Measurements from ENCODE around the gene EFTUD2. TPM values are rescaled to one million over a fixed set of nuclear protein-coding genes. Genes with fewer than 3 reads are reported as not detected.
A peak's percentile ranks its signal among the peaks of the same experiment; 100 is the strongest.

Gene EFTUD2
- total RNA-seq, 1 donor from 2014 or later = 192 TPM

DNA sequence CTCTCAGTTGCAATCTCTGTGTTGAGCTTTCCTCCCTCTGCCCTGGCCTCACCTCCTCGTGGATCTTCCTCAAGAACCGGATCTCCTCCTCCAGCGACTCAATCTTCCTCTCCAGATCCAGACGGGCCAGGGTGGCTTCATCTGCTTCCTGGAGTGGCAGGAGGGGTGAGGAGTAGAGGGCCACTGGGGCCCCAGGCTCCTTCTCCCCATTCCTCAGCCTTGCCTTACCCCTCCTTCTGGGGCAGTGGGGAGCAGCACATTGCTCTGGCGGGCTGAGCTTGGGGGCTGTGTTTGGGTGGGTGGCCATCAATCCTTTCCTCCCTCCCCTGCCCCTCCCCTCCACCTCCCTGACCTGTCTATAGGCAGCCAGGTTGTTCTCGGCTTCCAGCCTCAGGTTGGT is 14.4 kb upstream of the EFTUD2 start:
- Mint-ChIP-seq H3K36me3 (ENCODE audit: low read depth) (no peaks in the 10 kb centered on the region), H3K9me3 (no peaks in the 10 kb centered on the region), H3K27me3 (peaks cover 34% of the 10 kb centered on the region), H3K4me3 (no peak overlapping the region), H3K27ac (no peak overlapping the region), H3K4me1 (peaks cover 13% of the 10 kb centered on the region)
- no peak for DNase-seq
- TF ChIP-seq, protein P1, sequence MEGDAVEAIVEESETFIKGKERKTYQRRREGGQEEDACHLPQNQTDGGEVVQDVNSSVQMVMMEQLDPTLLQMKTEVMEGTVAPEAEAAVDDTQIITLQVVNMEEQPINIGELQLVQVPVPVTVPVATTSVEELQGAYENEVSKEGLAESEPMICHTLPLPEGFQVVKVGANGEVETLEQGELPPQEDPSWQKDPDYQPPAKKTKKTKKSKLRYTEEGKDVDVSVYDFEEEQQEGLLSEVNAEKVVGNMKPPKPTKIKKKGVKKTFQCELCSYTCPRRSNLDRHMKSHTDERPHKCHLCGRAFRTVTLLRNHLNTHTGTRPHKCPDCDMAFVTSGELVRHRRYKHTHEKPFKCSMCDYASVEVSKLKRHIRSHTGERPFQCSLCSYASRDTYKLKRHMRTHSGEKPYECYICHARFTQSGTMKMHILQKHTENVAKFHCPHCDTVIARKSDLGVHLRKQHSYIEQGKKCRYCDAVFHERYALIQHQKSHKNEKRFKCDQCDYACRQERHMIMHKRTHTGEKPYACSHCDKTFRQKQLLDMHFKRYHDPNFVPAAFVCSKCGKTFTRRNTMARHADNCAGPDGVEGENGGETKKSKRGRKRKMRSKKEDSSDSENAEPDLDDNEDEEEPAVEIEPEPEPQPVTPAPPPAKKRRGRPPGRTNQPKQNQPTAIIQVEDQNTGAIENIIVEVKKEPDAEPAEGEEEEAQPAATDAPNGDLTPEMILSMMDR (IDR thresholded peaks at IDR 0.05) = no peak
- intact Hi-C loops (cut with micrococcal nuclease) = no loop called here
- ATAC-seq (ENCODE audit: low read depth) = no peak
- ChIA-PET POLR2A (interaction anchor here (0.6 kb wide), 1 partner anchor 109 kb away, joined by 6 read pairs; no protein-coding TSS in a partner anchor), CTCF (interaction anchor here (1.2 kb wide), 1 partner anchor 185 kb away, joined by 4 read pairs; no protein-coding TSS in a partner anchor)

DNA sequence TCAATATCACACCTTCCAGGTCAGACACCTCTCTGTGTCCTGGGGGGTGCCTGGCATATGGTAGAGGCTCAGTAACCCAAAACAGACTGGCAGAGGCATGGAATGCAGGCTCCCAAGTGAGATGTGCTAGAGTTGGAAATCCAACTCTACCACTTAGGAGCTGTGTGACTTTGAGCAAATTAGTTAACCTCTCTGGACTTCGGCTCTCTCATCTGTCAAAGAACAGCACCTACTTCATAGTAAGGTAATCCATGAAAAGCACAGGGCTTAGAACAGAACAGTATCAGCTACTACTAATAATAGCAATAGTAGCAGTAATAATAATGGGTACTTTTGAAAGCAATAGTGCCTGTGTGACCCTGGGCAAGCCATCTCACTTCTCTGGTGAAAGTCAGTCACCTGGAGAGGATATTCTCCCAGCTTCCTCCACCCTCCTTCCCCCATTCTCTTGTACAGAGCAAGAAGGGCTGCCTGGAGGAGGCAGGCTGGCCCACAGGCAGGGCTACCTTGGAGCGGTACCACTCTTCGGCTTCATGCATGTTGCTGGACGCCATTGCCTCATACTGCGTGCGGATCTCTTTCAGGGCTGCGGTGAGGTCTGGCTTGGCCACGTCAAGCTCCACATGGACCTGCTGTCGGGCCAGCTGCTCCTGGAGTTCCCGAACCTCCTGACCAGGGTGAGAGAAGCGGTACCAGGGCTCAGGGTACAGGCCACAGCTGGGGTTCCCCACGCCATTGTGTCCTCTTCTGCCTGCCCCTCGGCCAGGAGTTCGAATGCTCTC is 13.7 kb upstream of the EFTUD2 start:
- intact Hi-C loops (cut with micrococcal nuclease) = no loop called here
- peaks cover 34% of the 10 kb centered on the region for H3K27me3 Mint-ChIP-seq
- no peak overlapping the region for H3K27ac Mint-ChIP-seq
- H3K4me1 Mint-ChIP-seq = peaks cover 13% of the 10 kb centered on the region
- no peak overlapping the region for H3K4me3 Mint-ChIP-seq
- no peaks in the 10 kb centered on the region for H3K36me3 Mint-ChIP-seq (ENCODE audit: low read depth)
- ChIA-PET POLR2A (interaction anchor here (1.0 kb wide), 1 partner anchor 14 kb away, joined by 4 read pairs; the partner anchor contains the start of gene EFTUD2), CTCF (interaction anchor here (1.2 kb wide), 1 partner anchor 186 kb away, joined by 4 read pairs; no protein-coding TSS in a partner anchor)
- TF ChIP-seq, protein P1 (IDR thresholded peaks at IDR 0.05) = no peak
- DNase-seq (no peak), ATAC-seq (ENCODE audit: low read depth) (no peak)
- H3K9me3 Mint-ChIP-seq = no peaks in the 10 kb centered on the region

DNA sequence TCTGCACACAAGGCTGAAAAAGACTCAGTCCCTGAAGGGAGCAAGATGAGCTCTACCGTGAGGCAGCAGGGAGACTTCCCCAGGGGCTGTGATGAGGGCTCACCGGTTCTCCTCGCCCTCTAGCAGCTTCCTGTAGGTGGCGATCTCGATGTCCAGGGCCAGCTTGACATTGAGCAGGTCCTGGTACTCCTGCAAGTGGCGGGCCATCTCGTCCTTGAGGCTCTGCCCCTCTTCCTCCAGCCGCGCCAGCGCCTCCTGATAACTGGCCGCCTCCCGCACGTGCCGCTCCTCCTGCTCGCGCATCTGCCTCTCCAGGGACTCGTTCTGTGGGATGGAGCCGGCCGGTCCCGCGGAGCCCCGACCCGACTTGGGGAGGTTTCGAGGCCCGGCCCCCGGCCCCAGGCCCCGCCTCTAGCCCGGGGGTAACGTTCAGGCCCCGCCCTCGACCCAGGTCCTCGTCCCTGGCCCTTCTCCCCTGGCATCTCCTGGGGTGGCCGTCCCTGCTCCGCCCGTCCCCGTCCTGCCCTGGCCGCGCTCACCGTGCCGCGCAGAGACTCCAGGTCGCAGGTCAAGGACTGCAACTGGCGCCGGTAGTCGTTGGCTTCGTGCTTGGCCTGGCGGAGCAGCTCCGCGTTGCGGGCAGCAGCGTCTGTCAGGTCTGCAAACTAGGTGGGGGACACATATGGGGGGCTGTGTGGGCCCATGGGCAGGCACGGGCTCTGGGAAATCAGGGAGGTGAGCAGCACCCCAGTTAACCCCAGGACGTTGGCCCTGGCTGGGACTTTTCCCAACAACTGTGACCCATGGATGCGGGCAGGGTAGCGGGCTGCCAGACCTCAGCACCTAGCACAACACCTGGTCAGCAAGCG is 12.1 kb upstream of the EFTUD2 start:
- H3K36me3 Mint-ChIP-seq (ENCODE audit: low read depth) = no peaks in the 10 kb centered on the region
- peaks cover 13% of the 10 kb centered on the region for H3K4me1 Mint-ChIP-seq
- H3K27me3 Mint-ChIP-seq = peaks cover 34% of the 10 kb centered on the region
- no peaks in the 10 kb centered on the region for H3K9me3 Mint-ChIP-seq
- peak; percentile 81 for ATAC-seq (ENCODE audit: low read depth)
- peak; percentile 27 for DNase-seq
- TF ChIP-seq, protein P1 (IDR thresholded peaks at IDR 0.05) = no peak
- no peak overlapping the region for H3K27ac Mint-ChIP-seq
- intact Hi-C loops (cut with micrococcal nuclease) = no loop called here
- peak overlapping the region; percentile 69 for H3K4me3 Mint-ChIP-seq
- CTCF ChIA-PET = interaction anchor here (0.9 to 1.6 kb wide), 3 partner anchors 9 to 187 kb away, joined by 3 to 8 read pairs (median 3); no protein-coding TSS in a partner anchor
- POLR2A ChIA-PET = interaction anchor here (1.1 kb wide), 1 partner anchor 150 kb away, joined by 3 read pairs; the partner anchor contains the start of gene NMT1

DNA sequence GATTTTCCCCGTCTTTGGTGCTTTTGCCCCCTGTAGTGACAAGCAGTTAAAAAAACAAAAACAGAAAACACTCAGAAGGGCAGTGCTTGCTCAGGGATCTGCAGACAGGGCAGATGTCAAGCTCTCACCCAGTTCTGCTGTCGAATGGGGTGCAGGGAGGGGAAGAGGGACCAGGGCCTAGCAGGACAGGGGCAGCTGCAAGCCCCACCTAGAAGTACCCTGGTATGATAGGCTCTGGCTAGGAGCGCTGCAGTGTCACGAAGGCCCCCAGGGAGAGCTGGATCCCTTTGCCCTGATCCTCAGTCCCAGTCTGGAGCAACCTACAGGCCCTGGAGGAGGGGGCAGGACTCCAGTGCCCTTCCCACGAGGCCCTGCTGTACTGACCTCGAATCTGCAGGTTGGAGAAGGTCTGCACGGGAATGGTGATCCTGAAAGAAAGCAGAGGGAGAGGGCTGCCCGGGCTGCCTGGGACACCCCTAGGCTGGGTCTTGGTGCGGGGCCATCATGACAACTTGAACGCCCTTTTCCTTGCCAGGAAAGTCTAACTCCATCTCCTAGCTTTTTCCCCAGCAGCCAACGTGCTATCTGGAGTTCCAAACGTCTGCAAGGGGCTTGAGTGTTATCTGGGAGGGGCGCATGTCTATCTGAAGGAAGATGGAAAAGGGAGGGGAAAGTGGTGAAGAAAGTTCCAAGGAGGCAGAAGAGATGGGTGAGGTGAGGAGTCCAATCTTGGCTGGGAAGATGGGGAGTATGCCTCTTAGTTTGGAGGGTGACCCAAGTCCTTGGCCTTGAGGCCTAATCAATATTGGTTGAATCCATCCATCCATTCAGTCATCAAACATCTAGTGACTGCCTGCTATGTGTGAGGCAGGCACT is 11.2 kb upstream of the EFTUD2 start:
- Mint-ChIP-seq H3K27me3 (peaks cover 30% of the 10 kb centered on the region), H3K4me1 (peaks cover 13% of the 10 kb centered on the region), H3K4me3 (peak overlapping the region; percentile 69), H3K36me3 (ENCODE audit: low read depth) (no peaks in the 10 kb centered on the region), H3K9me3 (no peaks in the 10 kb centered on the region), H3K27ac (no peak overlapping the region)
- intact Hi-C loops (cut with micrococcal nuclease) = no loop called here
- DNase-seq (no peak), ATAC-seq (ENCODE audit: low read depth) (no peak)
- TF ChIP-seq, protein P1 (IDR thresholded peaks at IDR 0.05) = no peak
- CTCF ChIA-PET = interaction anchor here (0.9 to 1.6 kb wide), 3 partner anchors 10 to 188 kb away, joined by 3 to 8 read pairs (median 3); no protein-coding TSS in a partner anchor
- POLR2A ChIA-PET = interaction anchor here (1.1 kb wide), 1 partner anchor 151 kb away, joined by 3 read pairs; the partner anchor contains the start of gene NMT1
